Measurements from ENCODE around the gene SS18L1.
"Not testable (repeated sequence)": the region's sequence is repeated elsewhere in the genome, so short reads cannot be mapped to it uniquely, and the experiment has no call there.

The SS18L1 gene

GRCh38 chr20:62138912-62139311 is 4.7 kb upstream of the SS18L1 start:
- no peak for DNase-seq

- DNase-seq: no peak
Observed at GRCh38 chr20:62139636-62140035, 3.9 kb upstream of the SS18L1 start.

DNA sequence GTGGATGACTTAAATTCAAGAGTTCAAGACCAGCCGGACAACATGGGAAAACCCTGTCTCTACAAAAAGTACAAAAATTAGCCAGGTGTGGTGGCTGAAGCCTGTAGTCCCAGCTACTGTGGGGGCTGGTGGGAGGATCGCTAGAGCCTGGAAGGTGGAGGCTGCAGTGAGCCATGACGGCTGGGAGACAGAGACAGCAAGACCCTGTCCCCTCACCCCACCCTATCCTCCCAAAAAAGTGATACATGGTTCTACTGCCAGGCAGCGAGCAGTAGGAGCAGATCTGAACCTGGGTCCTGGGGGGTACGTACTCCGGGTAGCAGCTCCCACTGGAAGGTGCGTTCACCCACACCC is 2.5 kb upstream of the SS18L1 start:
- no peak for DNase-seq

DNA sequence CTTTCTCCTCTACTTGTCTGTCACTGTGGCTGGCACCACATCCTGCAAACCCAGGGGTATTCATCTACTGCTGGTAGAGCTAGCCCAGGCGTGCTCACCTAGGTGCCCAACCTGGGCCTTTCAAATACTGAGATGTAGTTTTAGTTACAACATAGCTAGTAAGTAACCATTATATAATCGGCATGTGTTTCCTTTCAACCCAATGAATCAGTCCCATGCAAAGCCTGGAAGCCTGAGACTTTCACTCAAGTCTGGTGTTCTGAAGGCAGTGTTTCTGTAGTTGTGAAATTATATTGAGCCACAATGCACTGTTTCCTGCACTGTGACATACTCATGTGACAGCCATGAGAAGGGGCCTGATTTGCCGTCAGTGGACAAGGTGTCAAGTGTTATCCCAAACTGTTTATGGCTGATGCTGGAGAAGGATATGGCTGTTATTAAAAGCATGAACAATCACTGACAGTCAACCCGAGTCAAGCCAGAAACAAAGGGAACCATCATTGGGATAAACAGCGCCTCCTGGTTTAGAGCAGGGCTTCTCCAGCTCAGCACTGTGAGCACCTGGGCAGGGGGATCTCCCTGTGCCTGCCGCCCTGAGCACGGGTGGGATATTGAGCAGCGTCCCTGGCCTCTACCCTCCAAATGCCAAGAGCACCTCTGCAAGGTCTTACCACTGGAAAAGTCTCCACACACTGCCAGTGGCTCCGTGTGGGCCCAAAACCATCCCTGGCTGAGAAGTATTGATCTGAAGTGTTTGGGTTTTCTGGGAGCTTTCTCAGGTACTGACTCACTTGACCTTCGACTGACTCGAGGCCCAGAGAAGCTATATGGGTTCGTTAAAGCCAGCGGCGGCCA is 1.9 kb upstream of the SS18L1 start:
- DNase-seq: no peak

GRCh38 chr20:62142252-62143080 is 1.1 kb upstream of the SS18L1 start:
- DNase-seq: no peak

DNA sequence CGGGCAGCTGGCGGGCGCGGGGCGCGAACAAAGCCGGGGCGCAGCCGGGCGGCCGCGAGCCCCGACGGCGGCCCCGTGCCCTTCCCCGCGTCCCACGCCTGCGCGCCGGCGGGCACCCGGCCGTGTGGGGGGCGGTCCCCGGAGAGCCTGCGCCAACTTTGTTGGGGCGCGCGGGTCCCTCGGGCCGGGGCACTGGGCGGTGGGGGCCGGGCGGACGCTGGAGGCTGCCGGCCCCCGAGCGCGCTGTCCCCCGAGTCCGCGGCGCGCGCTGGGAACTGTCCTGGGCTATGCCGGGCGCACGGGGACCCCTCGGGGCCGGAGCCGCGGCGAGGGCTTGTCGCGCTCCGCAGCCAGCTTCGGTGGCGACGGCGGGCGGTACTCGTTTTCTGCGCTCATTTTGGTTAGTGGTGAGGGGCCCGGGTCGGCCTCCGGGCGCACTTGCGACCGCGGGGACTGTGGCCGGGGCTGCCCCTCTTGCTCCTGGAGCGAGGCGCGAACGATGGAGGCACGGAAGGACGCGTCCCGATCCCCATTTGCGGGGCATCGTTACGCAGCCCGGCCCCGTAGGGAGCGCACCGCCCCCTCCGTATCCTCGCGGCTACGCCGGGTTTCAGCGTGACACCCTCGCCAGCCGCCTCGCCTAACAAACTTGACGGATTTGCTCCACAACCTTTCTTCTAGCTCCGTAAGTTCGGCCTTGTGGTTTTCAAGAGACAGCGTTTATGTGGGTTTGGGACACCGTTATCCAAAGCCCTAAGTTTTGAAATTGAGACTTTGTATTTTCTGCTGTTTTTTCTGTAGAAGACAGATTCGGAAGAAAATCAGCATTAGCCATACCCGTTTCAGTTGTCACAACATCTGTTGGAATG is 622 bp downstream of the SS18L1 start:
- no peak for DNase-seq

DNA sequence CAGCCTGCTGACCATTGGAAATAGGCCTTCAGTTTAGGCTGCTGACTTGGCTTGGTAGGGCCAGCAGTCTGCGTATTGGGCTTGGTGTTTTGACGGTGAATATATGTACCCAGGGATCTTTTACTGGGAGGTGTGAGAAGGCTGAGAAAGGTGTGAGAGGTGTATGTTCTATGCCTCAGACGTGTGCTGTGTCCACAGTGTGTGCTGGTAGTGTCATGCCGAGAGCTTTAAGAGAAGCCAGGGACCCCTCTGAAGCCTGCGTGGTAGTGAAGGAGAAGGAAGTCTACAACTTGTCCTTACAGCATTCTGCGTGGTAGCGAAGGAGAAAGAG is 2.1 kb downstream of the SS18L1 start:
- DNase-seq: no peak

GRCh38 chr20:62146019-62146755 is 2.6 kb downstream of the SS18L1 start:
- DNase-seq: no peak

DNA sequence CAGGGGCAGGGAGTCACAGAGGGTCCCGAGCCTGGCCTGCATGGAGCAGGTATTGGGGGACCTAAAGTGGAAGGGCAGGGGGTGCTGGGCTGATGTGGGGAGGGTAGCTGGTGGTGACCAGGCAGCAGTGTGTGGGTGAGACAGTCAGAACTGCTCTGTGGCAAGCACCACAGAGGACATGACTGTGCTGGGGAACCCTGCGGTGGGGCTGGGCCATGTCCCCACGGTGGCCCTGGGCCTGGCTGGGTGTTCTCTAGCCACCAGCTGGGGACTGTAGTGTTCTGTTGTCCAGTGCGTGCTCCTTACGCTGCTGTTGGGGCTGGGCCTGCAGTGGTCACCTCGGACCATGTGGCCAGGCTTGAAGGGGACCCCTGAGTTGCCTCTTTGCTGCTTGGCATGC is 3.6 kb downstream of the SS18L1 start:
- DNase-seq: no peak

DNA sequence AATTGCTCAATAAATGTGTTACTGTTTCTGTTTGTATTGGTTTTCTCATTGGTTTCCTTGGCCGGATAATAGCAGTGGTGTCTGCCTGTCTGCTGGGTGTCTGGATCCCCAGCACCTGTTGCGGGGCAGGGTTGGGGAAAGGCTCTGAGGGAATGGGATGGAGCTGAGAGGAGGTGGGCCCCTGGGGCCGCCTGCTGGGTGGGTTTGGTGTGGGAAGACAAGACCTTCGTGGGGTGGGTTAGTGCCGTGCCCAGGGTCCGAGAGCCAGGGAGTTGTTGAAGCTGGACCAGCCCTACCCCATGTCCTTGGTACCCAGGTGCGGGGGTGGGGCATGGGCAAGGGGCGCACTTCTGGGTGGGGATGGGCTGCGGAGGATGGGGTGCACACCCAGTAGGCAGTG is 4.0 kb downstream of the SS18L1 start:
- no peak for DNase-seq

DNA sequence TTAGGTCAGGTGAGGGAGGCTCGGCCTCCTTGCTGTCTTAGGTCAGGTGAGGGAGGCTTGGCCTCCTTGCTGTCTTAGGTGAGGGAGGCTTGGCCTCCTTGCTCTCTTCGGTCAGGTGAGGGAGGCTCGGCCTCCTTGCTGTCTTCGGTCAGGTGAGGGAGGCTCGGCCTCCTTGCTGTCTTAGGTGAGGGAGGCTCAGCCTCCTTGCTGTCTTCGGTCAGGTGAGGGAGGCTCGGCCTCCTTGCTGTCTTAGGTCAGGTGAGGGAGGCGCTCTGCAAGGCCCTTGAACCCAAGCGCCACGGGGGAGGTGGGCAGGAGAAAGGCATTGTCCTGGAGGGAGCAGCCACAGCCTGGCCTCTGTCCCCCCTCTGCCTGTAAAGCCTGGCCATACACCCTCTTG is 4.8 kb downstream of the SS18L1 start:
- not testable (repeated sequence) for DNase-seq

DNA sequence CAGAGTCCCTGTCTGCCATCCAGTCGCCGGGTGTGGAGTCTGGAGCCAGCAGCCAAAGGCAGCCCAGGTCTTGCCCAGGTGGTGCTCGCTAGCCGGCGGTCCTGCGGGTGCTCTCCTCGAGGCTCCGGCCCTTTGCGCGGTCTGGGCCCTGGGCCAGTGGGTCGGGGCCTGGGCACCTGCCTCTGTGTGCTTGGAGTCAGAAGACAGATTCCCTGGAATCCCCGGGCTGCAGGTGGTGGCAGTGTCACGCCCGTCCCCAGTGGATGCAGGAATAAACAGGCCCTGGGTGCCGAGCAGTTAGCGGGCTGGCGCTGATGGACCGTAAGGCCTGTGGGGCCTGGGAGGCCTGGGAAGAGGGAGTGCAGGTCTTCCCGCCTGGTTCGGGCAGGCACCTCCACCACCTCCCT is 5.3 kb downstream of the SS18L1 start:
- no peak for DNase-seq

GRCh38 chr20:62149532-62150309 is 6.2 kb downstream of the SS18L1 start:
- DNase-seq: no peak

- DNase-seq: no peak
Observed at GRCh38 chr20:62150310-62150575, 6.7 kb downstream of the SS18L1 start.

DNA sequence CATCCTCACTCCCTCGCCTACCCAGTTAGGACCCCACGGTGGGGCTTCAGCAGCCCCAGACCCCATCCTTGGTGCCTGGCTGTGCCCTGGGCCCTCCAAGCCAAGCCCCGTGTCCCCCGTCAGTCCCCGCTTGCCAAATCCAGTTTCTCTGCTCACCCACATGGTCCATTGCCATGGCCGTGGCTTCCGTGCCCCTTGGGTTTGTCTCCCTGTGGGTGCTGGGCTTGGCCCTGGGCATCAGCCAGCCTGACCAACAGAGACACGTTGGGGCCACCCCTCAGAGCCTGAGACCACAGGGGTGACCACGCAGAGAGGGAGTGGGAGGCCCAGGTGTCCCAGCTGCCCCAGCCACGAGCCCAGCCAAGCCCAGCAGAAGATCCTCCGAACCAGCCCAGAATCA is 7.7 kb downstream of the SS18L1 start:
- no peak for DNase-seq

DNA sequence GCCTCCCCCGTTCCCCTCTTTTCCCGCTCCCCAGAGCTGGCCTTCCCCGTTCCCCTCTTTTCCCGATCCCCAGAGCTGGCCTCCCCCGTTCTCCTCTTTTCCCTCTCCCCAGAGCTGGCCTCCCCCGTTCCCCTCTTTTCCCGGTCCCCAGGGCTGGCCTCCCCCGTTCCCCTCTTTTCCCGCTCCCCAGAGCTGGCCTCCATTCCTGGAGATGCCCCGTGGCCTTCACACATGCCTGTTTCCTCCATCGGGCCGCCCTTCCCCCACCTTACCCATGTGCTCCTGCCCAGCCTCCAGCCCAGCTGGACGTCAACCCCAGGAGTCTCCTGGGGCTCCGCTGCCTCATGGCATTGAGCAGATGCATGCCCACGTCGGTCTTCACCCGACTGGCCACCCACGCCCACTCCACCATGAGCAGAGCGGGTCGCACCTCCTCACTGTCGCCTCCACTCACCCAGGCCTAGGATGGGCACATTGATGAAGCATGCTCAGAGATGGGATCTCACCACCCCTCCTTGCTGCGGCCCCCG is 8.3 kb downstream of the SS18L1 start:
- DNase-seq: no peak

- DNase-seq: no peak
Observed at GRCh38 chr20:62155428-62156253, 12.1 kb downstream of the SS18L1 start.

DNA sequence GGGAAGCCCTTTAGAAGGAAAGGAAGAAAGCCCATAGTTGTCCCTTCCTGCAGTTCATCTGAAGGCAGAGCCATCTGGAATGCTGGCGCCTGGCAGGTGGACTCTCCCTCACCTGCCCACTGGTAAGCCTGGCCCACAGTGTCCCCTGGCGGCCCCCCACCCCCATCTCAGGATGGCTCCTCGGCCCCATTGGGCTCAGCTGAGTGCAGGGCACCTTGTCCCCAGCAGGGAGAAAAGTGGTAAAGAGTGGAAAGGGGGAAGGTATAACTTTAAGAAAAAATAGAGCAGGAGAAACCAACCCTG is 12.6 kb downstream of the SS18L1 start:
- DNase-seq: no peak

DNA sequence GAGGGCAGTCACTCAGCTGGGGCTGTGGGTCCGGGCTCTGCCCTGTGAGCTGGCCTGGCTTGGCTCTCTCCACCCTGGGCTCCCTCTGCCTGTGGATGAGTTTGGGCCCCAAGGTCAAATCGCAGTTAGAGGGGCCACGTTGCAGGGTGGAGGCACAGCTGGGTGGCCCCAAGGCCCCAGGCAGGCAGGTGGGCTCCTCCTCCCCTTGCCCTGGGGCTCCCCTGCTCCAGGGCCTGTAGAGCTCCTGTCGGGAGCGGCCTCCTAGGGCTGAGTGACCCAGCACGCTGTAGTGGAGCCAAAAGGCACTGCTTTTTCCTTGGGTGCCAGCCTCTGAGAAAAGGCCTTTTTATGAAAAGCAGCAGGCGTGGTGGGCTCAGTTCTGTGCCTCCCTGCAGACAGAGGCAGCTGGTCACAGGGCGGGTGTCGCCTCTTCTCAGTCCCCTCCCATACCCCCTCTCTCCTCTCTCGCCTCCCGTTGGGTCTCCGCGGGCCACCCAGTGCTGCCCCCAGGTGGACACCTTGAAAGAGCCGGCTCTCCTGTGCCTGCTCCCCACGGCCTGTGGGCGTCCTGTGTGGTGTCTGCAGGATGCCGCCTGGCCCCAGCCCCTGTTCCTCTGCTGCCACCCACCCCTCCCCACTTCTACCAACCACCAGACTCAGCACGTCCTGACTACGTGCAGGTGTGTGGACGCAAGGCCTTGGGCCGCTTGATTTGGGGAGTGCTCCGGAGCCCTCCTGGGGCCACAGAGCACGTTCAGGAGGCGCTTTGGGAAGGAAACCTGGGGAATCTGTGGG is 13.2 kb downstream of the SS18L1 start:
- DNase-seq: no peak

- DNase-seq: no peak
Observed at GRCh38 chr20:62157387-62158087, 14.0 kb downstream of the SS18L1 start.

Measured in cortex of kidney (tissue), 1 donor.